HG02870 (cell line): Measurements from ENCODE around the gene RAD51B.
"Not testable (repeated sequence)": the region's sequence is repeated elsewhere in the genome, so short reads cannot be mapped to it uniquely, and the experiment has no call there.

Experiments used
- ATAC-seq: cut with Tn5 transposase; IDR thresholded peaks from one replicate; pipeline ENCODE4 v1.9.1; 2021; ENCODE audit warnings: mild to moderate bottlenecking, moderate library complexity; ENCODE audit not compliant: unreplicated experiment

RAD51B gene

DNA sequence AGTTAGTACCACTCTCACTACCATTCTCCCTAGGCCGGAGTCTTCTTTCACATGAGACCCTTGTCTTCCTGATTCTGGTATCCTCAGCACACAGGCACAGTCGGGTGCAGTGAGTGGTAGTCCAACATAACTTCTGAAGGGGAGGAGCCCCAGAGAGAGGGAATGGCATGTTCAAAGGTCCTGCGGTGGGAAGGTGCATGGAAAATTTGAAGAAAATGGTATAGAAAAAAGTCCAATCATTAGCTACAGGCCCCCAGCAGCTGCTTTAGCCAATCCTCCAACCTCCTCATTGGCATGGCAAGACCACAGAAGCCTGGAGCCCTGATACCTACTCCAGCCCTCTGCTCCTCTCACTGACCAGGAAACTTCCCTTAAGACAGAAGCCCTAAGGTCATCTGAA lies 876.7 kb downstream of the RAD51B start:
- ATAC-seq, result no peak

DNA sequence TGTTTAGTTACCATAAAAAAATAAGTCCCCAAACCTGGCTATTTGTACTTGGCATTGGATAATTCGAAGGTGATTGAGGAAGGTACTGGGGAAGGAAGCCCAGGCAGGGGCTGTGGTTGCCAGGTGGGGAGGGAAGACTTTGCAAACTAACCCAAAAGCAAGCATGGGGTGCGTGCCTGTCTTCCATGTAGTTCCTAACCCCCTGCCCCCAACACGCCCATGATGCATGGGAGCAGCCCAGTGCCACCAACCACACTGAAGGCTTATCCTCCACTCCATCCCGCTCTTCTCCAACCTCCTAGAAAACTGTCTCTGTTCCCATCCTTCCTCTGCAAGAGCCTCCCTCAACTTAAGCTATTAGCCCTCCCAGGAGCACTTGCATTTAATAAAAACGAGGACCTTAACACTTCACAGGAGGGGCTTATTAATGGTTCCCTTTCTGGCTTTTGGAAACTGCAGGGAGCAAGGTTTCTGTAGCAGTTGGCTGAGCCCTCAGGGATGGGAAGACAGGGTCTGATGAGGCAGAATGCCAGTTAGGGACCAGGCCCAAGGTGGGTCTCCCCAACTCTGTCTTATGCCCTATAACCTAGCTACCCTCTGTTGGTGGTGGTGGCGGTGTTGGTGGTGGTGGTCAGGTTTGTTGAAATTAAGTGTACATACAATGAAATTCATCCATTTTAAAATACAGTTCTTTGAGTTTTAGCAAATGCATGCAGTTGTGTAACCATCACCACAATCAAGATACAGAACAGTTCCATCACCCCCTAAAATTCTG lies 877.3 kb downstream of the RAD51B start:
- no peak for ATAC-seq

DNA sequence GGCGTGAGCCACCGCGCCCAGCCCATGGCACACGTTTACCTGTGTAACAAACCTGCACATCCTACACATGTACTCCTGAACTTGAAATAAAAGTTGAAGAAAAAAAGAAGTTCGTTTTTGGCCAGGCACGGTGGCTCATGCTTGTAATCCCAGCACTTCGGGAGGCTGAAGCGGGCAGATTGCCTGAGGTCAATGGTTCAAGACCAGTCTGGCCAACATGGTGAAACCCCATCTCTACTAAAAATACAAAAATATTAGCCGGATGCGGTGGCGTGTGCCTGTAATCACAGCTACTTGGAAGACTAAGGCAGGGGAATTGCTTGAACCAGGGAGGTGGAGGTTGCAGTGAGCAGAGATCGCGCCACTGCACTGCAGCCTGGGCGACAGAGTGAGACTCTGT lies 879.2 kb downstream of the RAD51B start:
- not testable (repeated sequence) for ATAC-seq

DNA sequence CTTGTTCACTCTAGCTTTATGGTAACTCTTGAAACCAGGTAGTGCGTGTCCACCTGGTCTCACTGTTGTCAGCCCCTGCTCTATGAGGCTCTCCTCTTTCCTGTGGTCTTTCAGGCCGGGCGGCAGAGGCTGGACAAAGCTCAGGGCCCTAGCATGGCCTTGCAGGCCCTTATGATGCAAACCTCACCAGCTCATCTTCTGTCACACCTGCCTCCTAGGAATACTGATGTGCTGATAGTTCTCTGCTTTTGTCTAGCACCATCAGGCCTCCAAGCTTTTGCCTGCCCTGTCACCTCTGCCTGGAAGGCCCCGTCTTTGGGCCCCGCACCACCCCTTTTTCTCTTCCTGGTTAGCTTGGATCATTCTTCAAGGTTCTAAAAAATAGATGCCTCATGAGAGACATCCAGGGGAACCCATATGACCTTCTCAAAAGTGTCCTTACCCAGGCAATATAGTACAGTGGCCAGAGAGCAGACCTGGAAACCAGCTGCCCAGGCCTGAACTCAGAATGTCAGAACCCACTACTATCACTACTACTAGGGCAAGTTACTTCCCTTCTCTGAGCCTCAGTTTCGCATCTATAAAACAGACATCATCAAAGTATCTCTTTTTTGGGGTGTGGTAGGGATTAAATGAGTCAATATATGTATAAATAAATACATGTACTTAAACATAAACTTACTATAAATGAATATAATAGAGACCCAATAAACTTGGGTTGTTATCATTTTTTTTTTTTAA lies 881.6 kb downstream of the RAD51B start:
- ATAC-seq, result no peak

DNA sequence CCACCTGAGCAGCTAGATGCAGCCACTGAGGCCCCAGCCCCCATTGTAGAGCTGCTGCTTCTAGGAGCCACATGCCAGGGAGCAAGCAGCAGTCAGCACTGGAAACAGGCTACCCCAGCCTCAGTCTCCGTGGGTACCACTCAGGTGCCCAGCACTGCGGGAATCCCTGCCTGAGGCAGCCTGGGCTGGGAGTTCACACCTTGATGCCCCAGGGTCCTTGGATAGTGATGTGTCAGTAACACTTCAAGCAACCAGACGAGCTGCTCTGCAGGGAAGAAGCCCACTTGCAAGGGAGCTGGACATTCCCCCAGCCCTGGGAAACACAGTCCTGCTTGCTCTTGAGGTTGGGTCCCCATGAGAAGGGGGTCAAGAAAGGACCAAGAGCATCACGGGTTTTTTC lies 882.6 kb downstream of the RAD51B start:
- no peak for ATAC-seq

DNA sequence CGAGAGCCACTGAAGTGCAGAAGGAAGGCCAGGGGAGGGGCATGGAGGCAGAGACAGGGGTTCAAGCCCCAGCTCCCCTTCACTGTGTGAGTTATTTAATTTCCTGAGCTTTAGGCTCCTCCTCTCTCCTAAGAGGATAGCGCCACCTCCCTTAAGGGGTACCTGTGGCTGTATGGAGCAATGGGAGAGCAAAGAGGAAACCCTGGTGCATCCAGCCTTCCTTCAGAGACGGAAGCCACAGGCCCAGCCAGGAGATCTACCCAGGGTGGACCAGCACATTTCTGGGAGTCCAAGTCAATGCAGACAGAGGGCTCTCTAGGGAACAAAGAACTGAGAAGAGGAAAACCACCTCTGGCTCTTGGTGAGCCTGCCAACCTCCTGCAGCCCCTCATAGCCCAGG lies 883.0 kb downstream of the RAD51B start:
- ATAC-seq, result no peak

DNA sequence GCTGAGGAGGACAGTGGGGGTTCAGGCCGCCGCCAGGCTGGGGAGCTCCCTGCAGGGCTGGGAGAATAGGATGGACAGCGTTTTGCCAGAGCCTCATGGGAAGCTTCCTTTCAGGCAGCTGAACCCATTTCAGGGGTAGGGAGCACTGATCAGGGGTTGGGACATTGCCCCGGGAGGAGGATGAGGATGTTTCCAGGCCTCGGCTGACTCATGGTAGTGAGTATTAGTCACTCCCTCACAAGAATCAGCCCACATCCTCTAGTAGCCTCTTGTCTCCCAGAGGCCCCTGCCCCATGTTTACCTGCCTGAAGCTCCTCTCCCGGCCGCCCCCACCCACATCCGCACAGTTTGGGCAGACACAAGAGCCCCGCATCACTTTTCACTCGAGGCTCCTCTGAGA lies 883.5 kb downstream of the RAD51B start:
- ATAC-seq, result no peak

DNA sequence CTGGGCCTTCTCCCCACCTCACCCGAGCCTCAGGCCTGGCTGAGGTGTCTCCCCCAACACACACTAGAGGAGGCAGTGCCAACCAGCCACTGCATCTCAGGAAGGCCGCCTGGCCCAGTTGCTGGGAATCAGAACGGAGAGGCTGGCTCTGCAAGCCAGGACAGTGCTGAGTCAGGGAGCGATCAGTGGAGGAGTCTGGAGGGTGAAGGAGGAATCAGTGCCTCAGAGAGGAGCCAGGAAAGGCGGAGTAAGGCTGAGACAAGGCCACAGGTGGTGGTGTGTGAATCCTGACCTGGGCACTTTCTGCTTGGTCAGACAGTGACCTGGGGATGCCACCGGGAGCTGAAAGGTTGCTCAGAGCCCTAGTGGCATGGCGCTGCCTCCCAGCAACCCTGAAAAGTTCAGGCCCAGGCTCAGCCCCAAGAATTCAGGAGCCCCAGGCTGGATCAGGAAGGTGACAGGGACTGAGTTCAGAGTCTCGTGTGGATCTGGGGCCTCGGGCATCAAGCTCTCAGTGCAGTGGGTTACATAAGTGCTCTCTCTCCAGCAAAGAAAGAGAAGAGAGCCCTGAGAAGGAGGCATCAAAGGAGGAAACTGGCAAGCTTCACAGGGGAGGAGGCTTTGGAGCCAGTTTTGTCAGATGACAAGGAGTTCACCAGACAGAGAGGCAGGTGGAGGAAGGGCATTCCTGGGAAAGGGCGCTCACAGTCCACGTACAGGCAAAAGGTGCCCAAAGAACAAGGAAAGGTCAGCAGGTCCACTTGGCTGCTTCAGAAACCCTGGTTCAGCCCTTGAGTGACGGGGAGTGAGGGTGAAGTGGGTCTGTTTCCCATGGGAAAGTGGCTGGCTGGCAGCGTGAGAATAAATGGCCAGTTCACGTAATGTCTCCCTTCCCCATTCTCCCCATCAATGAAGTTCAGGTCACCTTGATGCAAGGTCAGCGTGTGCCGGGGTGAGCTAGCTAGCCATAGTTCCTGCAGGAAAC lies 885.4 kb downstream of the RAD51B start:
- ATAC-seq, result no peak

DNA sequence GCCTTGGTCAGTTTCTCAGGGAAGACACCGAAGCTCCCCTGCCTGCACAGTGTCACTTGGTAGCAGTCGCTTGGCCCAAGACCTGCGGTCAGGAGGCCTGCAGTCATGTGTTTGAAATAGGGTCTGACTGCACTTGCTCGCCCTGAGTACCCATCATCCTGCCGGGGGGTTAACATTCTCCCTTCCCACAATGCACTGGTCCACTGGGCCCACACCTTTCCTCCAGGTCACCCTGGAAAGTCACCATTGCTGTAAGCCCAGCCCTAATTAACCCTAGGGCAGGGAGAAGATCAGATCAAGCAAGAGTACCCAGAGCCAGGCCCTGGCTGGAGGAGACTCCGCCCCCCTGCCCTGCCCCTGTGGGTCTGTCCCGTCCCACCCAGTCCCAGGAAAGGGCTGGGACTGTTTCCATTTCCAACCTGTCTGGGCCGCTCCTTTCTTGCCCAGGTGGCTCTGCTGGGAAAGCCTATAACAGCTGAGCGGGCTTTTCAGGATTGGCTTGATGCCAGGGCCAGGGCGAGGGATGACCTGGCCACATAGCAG lies 886.2 kb downstream of the RAD51B start:
- ATAC-seq, result no peak

DNA sequence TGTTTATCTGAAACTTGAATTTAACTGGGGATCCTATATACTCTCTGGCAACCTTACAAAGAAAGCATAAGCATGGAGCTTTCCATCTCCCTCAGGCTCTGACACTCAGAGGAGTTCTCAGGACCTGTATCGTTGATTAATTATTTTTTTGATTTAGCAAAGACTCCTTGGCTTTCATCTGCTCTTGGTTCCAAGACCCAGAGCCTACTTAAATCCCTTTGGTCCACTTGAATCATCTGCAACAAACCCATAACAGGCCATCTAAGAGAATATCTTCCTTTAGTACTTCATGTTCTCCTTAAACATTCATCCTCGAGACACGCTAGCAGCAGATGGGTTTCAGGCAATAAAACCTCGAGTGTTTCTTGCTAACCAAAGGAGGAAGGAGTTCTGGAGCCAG lies 887.9 kb downstream of the RAD51B start:
- ATAC-seq, result no peak

DNA sequence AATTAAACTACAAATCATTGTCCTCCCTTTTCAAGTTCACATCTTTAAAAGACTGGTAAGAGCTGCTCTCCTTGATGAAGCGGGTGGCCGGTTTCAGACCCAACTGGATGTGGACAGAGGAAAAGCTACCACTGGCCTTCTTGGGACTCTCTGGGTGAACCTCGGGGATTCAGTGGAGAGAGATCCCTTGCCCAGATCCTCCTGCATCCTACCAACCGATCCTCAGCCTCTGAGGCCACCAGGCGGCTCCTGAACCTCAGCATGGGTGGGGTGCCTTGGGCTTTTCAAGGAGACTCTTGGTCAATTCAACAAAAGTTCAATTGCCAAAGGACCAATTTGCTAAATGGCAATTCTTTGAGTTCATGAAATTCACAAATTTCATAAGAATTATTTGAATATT lies 888.8 kb downstream of the RAD51B start:
- no peak for ATAC-seq

DNA sequence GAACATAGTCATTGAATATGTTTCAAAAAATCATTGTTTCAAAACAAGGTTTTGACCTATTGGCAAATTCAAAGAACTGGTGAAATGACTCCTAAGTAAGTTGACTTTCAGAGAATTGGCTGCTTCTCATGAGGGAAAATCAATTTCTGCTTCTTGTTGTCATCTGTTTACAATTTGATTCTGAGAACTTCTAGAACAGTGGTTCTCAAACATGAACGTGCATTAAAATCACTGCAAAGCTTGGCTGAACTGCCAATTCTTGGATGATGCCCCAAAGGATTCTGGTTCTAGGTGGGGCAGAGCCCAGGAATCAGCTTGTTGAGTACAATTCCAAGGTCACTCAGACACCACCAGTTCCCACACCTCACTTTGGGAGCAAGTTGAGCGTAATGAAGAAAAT lies 889.4 kb downstream of the RAD51B start:
- ATAC-seq, result no peak

DNA sequence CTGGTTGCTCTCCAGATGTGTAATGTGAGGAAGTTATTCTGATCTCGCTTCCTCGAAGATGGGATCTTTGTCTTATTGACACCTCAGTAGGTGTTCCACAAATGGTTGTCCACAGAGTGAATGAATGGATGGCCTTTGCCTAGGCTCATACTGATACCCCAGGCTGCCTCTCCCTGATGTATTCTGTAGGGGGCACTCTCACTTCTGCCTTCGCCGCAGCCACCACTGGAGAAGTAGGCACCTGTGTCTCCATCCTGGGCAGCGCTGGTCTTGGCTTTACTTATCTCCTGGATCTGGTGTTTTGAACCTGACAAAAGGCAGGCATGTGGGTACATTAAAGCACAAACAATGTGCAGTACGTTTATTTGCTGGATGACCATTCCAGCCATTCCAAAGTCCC lies 891.2 kb downstream of the RAD51B start:
- ATAC-seq, result no peak

DNA sequence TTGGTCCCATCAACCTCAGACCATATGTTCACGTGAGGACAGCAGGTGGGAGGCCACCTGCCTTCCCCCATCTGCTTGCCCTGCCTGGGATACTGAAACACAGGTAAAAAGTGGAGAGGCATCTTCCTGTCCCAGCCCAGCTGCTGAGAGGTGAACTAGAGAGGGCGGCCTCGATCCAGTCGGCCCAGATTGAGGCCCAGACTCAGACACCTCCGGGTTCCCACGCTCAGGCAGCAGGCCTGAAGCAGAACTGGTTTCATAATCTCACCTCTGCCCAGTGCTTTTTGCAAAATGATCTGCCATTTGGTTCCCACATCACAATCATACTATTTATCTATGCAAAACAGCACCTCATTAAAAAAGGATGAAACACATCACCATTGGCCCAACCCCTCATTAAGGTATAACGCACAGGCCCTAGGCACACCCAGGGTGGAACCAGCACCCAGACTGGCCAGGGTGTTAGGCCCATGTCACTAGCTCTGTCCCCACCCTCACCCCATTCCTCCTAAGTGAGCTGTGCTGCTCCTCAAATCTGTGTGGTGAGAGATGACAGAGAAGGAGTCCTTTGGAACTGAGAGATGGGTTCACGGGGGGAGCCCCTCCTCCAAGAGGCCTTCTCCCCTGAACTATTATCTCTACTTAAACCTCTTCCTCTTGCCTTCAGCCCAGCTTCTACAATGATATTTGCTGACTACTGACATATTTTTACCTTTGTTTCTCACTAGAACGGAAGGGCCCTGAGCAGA lies 892.2 kb downstream of the RAD51B start:
- no peak for ATAC-seq

DNA sequence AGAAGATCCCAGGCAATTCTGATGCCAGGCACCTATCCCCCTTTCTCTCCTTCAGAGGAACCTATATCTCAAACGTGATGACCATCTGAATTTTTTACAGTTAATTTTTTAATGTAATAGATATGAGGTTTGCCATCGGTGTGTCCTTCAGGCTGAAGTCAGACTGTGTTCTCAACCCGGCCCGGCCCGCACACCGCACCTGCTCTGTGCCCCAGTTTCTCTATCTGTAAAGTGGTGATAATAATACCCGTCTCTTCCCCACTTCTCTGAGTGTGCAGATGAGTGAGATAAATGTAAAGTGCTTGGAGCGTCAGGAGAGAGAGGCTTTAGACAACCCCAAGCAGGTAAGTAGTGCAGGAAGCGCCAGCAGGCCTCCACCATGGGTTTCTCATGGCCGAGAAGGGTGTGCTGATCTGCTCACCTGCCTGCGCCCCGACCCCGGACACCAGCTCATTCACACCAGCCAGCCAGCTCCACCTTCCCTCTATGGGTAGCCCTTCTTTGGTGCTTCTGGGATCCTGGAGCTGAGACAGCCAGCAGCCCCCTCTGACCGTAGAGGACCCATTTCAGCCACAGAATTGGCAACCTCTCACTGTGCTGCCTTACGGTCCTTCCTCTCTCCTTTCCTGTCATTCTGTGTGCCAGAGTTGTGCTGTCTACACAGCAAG lies 893.3 kb downstream of the RAD51B start:
- no peak for ATAC-seq

DNA sequence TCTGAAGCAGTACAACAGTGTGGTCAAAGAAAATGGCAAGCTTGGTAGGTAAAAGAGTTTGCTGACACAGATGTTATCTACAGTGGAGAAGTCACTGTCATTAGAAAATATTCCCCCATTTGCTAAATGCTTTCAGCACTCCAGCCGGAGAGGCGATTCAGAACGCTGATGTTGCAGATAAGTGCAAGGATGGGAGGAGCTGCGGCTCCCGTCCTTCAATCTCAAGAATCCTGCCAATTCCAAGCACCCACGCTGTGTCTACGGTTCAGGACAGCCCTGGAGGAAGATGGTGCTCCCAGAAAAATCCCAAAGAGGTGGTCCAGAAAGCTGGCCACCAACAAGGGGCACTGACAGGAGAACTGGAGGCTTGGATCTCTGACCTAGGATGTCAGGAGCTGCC lies 894.2 kb downstream of the RAD51B start:
- no peak for ATAC-seq

DNA sequence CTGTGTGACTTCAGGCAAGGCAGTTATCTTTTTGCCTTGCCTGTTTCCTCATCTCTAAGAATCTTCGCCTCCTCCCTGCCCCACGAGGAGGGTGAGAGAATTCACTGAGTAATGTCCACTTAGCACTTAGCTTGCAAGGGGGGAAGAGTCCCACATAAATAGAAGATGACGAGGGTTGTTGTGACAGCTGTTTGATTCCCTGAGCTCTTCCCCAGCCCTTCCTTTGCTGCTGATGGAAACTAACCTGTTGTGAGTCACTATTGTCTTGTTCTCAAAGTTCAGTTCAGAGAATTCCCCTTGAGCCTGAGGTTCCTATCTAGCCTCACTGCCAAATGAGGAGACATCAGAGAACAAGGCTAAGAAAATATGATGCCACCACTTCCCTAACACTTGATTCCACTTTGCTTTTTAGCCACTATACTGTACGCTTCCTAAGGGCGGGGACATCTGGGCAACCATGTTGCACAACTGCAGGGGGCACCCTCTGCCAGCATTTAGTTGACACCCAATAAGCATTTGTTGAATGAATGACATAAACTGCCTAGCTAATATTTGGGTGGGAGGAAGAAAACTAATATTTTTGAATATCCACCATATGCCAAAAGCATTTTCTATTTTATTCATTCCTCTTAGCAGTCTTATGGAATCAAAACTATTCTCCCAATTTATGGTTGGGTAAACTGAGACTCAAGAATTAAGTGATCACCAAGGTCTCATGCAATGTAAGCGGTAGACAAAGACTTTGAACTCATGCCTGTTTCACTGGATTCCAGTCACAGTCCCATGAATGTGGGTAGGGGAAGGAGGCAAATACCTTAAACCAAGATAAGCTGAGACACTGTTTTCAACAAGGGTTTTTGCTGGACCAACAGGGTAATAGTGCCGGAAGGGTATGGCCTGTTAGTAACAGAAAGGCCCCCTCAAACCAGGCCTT lies 895.7 kb downstream of the RAD51B start:
- no peak for ATAC-seq

DNA sequence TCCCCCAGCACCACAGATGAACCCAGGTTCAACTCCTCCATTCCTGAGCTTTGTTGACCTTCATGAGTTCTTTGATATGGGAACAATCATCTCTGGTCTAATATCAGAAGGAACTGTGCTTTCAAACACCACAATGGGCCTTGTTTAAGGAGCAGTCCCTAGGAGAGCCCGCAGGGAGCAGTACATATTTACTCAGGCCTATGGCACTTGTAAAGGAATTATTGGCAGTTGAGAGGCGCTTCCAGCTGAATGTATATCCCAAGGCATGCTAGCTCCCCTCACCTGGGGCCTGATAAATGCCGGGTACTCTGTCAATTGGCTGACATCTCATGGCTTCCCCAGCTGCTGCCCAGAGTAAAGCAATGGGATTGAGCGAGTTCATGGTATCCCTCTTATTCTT lies 897.1 kb downstream of the RAD51B start:
- ATAC-seq, result no peak
